ENCODE results near the gene HEPN1.
A peak's percentile ranks its signal among the peaks of the same experiment; 100 is the strongest.

HEPN1 gene

GRCh38 chr11:124875943-124876817, 42.9 kb upstream of the HEPN1 start:
- H3K9me3 ChIP-seq (ENCODE audit: insufficient read depth, low read length) = no peaks in the 10 kb centered on the region
- H3K36me3 ChIP-seq (ENCODE audit: low read length) = no peaks in the 10 kb centered on the region
- H4K20me1 ChIP-seq (ENCODE audit: low read depth, low read length) = no peaks in the 10 kb centered on the region
- H3K79me2 ChIP-seq (ENCODE audit: insufficient read depth, low read length) = no peaks in the 10 kb centered on the region
- H3K9me2 ChIP-seq (replicated peaks; ENCODE audit: insufficient read depth, low read length) = no peaks in the 10 kb centered on the region
- peak overlapping the region; percentile 51 for H3K9ac ChIP-seq (ENCODE audit: low read length)
- peak overlapping the region; percentile 55 for H3K4me3 ChIP-seq (ENCODE audit: insufficient read depth, low read length, poor library complexity, severe bottlenecking)
- H2AFZ ChIP-seq (ENCODE audit: low read depth, low read length, severe bottlenecking) = peak overlapping the region; percentile 81
- peak overlapping the region; percentile 69 for H3K4me2 ChIP-seq (ENCODE audit: low read depth, low read length, poor library complexity, severe bottlenecking)
- no peaks in the 10 kb centered on the region for H3F3A ChIP-seq (ENCODE audit: insufficient read depth)
- no peaks in the 10 kb centered on the region for H3K27me3 ChIP-seq (ENCODE audit: low read length)
- peak; percentile 67 for TF ChIP-seq CTCF (IDR thresholded peaks at IDR 0.05; ENCODE audit: insufficient read depth, low read length, poor library complexity, severe bottlenecking)
- TF ChIP-seq EZH2phosphoT487 (conservative IDR thresholded peaks at IDR 0.05; ENCODE audit: low read length) = peak; percentile 88; the same call in 1 of the 2 replicates
- H3K27ac ChIP-seq (ENCODE audit: low read depth, low read length) = no peak overlapping the region

GRCh38 chr11:124876818-124877630, 42.0 kb upstream of the HEPN1 start:
- no peaks in the 10 kb centered on the region for H3F3A ChIP-seq (ENCODE audit: insufficient read depth)
- no peaks in the 10 kb centered on the region for H3K36me3 ChIP-seq (ENCODE audit: low read length)
- peak overlapping the region; percentile 55 for H3K4me3 ChIP-seq (ENCODE audit: insufficient read depth, low read length, poor library complexity, severe bottlenecking)
- H3K79me2 ChIP-seq (ENCODE audit: insufficient read depth, low read length) = no peaks in the 10 kb centered on the region
- no peaks in the 10 kb centered on the region for H3K9me2 ChIP-seq (replicated peaks; ENCODE audit: insufficient read depth, low read length)
- no peak overlapping the region; the same call in 1 of the 2 replicates for H3K9ac ChIP-seq (ENCODE audit: low read length)
- H3K9me3 ChIP-seq (ENCODE audit: insufficient read depth, low read length) = no peaks in the 10 kb centered on the region
- no peaks in the 10 kb centered on the region for H4K20me1 ChIP-seq (ENCODE audit: low read depth, low read length)
- peak overlapping the region; percentile 69 for H3K4me2 ChIP-seq (ENCODE audit: low read depth, low read length, poor library complexity, severe bottlenecking)
- no peaks in the 10 kb centered on the region for H3K27me3 ChIP-seq (ENCODE audit: low read length)
- H2AFZ ChIP-seq (ENCODE audit: low read depth, low read length, severe bottlenecking) = peak overlapping the region; percentile 81
- no peak overlapping the region for H3K27ac ChIP-seq (ENCODE audit: low read depth, low read length)
- no peak for TF ChIP-seq CTCF (IDR thresholded peaks at IDR 0.05; ENCODE audit: insufficient read depth, low read length, poor library complexity, severe bottlenecking)
- no peak for TF ChIP-seq EZH2phosphoT487 (conservative IDR thresholded peaks at IDR 0.05; ENCODE audit: low read length)

DNA sequence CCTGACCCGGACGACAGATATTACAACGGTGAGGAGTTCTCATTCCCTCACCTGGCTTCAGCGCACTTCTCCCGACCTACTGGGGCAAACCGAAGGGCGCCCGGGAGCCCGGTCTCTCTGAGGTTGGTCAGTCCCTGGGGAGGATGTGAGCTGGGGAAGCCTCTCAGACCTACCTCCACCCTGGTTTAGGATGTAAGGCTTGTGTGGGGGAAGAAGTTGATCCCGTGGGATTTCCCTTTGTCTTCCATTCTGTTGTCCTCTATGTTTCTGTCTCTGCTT, 41.5 kb upstream of the HEPN1 start:
- no peaks in the 10 kb centered on the region for H4K20me1 ChIP-seq (ENCODE audit: low read depth, low read length)
- H3K4me2 ChIP-seq (ENCODE audit: low read depth, low read length, poor library complexity, severe bottlenecking) = no peak overlapping the region
- H3F3A ChIP-seq (ENCODE audit: insufficient read depth) = no peaks in the 10 kb centered on the region
- no peak overlapping the region for H3K27ac ChIP-seq (ENCODE audit: low read depth, low read length)
- H3K9me3 ChIP-seq (ENCODE audit: insufficient read depth, low read length) = no peaks in the 10 kb centered on the region
- no peaks in the 10 kb centered on the region for H3K9me2 ChIP-seq (replicated peaks; ENCODE audit: insufficient read depth, low read length)
- no peak for TF ChIP-seq CTCF (IDR thresholded peaks at IDR 0.05; ENCODE audit: insufficient read depth, low read length, poor library complexity, severe bottlenecking)
- no peak for TF ChIP-seq EZH2phosphoT487 (conservative IDR thresholded peaks at IDR 0.05; ENCODE audit: low read length)
- H3K79me2 ChIP-seq (ENCODE audit: insufficient read depth, low read length) = no peaks in the 10 kb centered on the region
- no peaks in the 10 kb centered on the region for H3K27me3 ChIP-seq (ENCODE audit: low read length)
- H3K36me3 ChIP-seq (ENCODE audit: low read length) = no peaks in the 10 kb centered on the region
- H2AFZ ChIP-seq (ENCODE audit: low read depth, low read length, severe bottlenecking) = no peak overlapping the region
- no peak overlapping the region for H3K9ac ChIP-seq (ENCODE audit: low read length)
- H3K4me3 ChIP-seq (ENCODE audit: insufficient read depth, low read length, poor library complexity, severe bottlenecking) = no peak overlapping the region

All from SU-DHL-6 (cell line).